ENCODE data around the gene DYNC2LI1. TPM values are rescaled to one million over a fixed set of nuclear protein-coding genes. Genes with fewer than 3 reads are reported as not detected.
A peak's percentile ranks its signal among the peaks of the same experiment; 100 is the strongest.

The DYNC2LI1 gene
- total RNA-seq, 2 experiments from 2014 or later: 8.0 to 8.9 TPM

- peak overlapping the region; percentile 91 for H3K4me3 Mint-ChIP-seq
- H3K27ac Mint-ChIP-seq: no peak overlapping the region
- peaks cover 21% of the 10 kb centered on the region for H3K4me1 Mint-ChIP-seq (ENCODE audit: low read depth)
- DNase-seq: no peak
- CTCF ChIA-PET: interaction anchor here (0.6 kb wide), 1 partner anchor 139 kb away, joined by 3 read pairs; no protein-coding TSS in a partner anchor
- no peaks in the 10 kb centered on the region for H3K27me3 Mint-ChIP-seq (ENCODE audit: low read depth)
- no peaks in the 10 kb centered on the region for H3K9me3 Mint-ChIP-seq
- intact Hi-C loops (cut with micrococcal nuclease): loop anchor here (1.0 to 10.0 kb wide), 4 partner anchors 137 to 480 kb away; partner anchors contain the start of genes LRPPRC, PLEKHH2 and PPM1B
- H3K36me3 Mint-ChIP-seq (ENCODE audit: low read depth): no peaks in the 10 kb centered on the region
Measured at GRCh38 chr2:43774617-43775016, 778 bp downstream of the DYNC2LI1 start.

- intact Hi-C loops (cut with micrococcal nuclease): loop anchor here (1.0 to 10.0 kb wide), 3 partner anchors 12 to 482 kb away; partner anchors contain the start of gene LRPPRC
- no peak overlapping the region for H3K27ac Mint-ChIP-seq
Measured at GRCh38 chr2:43776324-43776723, 2.5 kb downstream of the DYNC2LI1 start.

GRCh38 chr2:43777306-43777926, 3.6 kb downstream of the DYNC2LI1 start:
- intact Hi-C loops (cut with micrococcal nuclease): loop anchor here (10.0 kb wide), 2 partner anchors 217 to 483 kb away; partner anchors contain the start of gene LRPPRC
- Mint-ChIP-seq H3K27ac (no peak overlapping the region), H3K9me3 (no peaks in the 10 kb centered on the region), H3K4me1 (ENCODE audit: low read depth) (peaks cover 21% of the 10 kb centered on the region), H3K36me3 (ENCODE audit: low read depth) (no peaks in the 10 kb centered on the region), H3K27me3 (ENCODE audit: low read depth) (no peaks in the 10 kb centered on the region), H3K4me3 (no peak overlapping the region)
- peak; percentile 40 for DNase-seq
- CTCF ChIA-PET: interaction anchor here (0.8 kb wide), 1 partner anchor 167 kb away, joined by 3 read pairs; no protein-coding TSS in a partner anchor

More at GRCh38 chr2:43776324-43776723, 2.5 kb downstream of the DYNC2LI1 start:
- no peaks in the 10 kb centered on the region for H3K36me3 Mint-ChIP-seq (ENCODE audit: low read depth)
- CTCF ChIA-PET: interaction anchor here (0.8 kb wide), 1 partner anchor 166 kb away, joined by 3 read pairs; no protein-coding TSS in a partner anchor
- H3K9me3 Mint-ChIP-seq: no peaks in the 10 kb centered on the region
- H3K4me1 Mint-ChIP-seq (ENCODE audit: low read depth): peaks cover 21% of the 10 kb centered on the region
- H3K27me3 Mint-ChIP-seq (ENCODE audit: low read depth): no peaks in the 10 kb centered on the region
- DNase-seq: peak; percentile 48
- H3K4me3 Mint-ChIP-seq: no peak overlapping the region

- Mint-ChIP-seq H3K27ac (no peak overlapping the region), H3K4me3 (no peak overlapping the region), H3K4me1 (ENCODE audit: low read depth) (peaks cover 21% of the 10 kb centered on the region), H3K9me3 (no peaks in the 10 kb centered on the region), H3K27me3 (ENCODE audit: low read depth) (no peaks in the 10 kb centered on the region), H3K36me3 (ENCODE audit: low read depth) (no peaks in the 10 kb centered on the region)
- DNase-seq: no peak
- intact Hi-C loops (cut with micrococcal nuclease): loop anchor here (10.0 kb wide), 2 partner anchors 217 to 483 kb away; partner anchors contain the start of gene LRPPRC
- CTCF ChIA-PET: no interaction called here
Measured at GRCh38 chr2:43778233-43778632, 4.4 kb downstream of the DYNC2LI1 start.

DNA sequence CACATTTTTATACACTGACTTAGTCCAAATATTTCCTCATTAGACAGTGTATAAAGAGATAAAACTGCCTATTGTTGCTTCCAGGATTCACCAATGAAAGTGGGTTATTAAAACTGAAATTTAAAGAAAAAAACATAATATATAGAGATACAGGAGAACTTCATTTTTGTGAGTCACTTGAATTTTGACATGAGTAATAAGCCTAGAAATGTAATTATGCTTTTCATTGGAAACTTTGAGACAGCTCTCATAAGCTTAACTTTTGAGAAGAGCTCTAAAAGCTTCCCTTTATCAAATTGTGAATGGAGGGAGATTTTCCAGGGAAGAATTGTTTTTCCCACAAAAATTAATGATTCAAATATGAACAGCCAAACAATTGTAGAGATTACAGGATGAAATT, 14.1 kb downstream of the DYNC2LI1 start:
- peak overlapping the region; percentile 48 for H3K27ac Mint-ChIP-seq
- peak overlapping the region; percentile 4 for H3K4me3 Mint-ChIP-seq
- H3K4me1 Mint-ChIP-seq (ENCODE audit: low read depth): peaks cover 23% of the 10 kb centered on the region
- H3K27me3 Mint-ChIP-seq (ENCODE audit: low read depth): no peaks in the 10 kb centered on the region
- no peak for DNase-seq
- peaks cover 4% of the 10 kb centered on the region for H3K36me3 Mint-ChIP-seq (ENCODE audit: low read depth)
- CTCF ChIA-PET: interaction anchor here (0.6 kb wide), 2 partner anchors 559 to 764 kb away, joined by 3 to 5 read pairs; no protein-coding TSS in a partner anchor
- no peaks in the 10 kb centered on the region for H3K9me3 Mint-ChIP-seq
- intact Hi-C loops (cut with micrococcal nuclease): loop anchor here (1.0 to 10.0 kb wide), 2 partner anchors 12 to 577 kb away; partner anchors contain the start of genes CAMKMT and PREPL

GRCh38 chr2:43788646-43789045, 14.8 kb downstream of the DYNC2LI1 start:
- peaks cover 23% of the 10 kb centered on the region for H3K4me1 Mint-ChIP-seq (ENCODE audit: low read depth)
- no peak overlapping the region for H3K4me3 Mint-ChIP-seq
- CTCF ChIA-PET: no interaction called here
- peaks cover 4% of the 10 kb centered on the region for H3K36me3 Mint-ChIP-seq (ENCODE audit: low read depth)
- no peaks in the 10 kb centered on the region for H3K9me3 Mint-ChIP-seq
- H3K27me3 Mint-ChIP-seq (ENCODE audit: low read depth): no peaks in the 10 kb centered on the region
- no peak for DNase-seq
- H3K27ac Mint-ChIP-seq: peak overlapping the region; percentile 31
- intact Hi-C loops (cut with micrococcal nuclease): loop anchor here (1.0 to 10.0 kb wide), 2 partner anchors 12 to 576 kb away; partner anchors contain the start of genes CAMKMT and PREPL

DNA sequence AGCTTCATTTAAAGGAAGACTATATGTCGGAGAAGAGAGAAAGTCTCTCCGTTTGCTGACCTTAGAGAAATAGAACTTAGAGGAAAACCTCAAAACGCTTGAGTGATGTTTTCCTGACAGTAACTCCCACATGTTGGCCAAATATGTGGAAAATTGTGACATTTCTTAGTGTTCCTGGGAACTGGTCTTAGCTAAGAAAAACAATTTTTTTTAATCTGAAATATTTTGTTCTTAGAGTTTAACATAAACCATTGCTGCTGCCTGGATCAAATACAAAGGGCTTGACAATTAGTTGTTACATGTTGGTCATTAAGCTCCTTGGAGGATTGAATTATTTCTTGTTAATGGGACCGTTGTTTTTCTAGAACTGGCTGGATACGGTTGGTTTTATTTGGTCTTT, 16.3 kb downstream of the DYNC2LI1 start:
- H3K27me3 Mint-ChIP-seq (ENCODE audit: low read depth): no peaks in the 10 kb centered on the region
- no peak overlapping the region for H3K27ac Mint-ChIP-seq
- intact Hi-C loops (cut with micrococcal nuclease): no loop called here
- H3K36me3 Mint-ChIP-seq (ENCODE audit: low read depth): peaks cover 1% of the 10 kb centered on the region
- no peaks in the 10 kb centered on the region for H3K9me3 Mint-ChIP-seq
- no peak overlapping the region for H3K4me3 Mint-ChIP-seq
- H3K4me1 Mint-ChIP-seq (ENCODE audit: low read depth): peaks cover 23% of the 10 kb centered on the region
- CTCF ChIA-PET: interaction anchor here (0.6 kb wide), 1 partner anchor 195 kb away, joined by 5 read pairs; no protein-coding TSS in a partner anchor
- DNase-seq: no peak

GRCh38 chr2:43791035-43791765, 17.4 kb downstream of the DYNC2LI1 start:
- H3K27ac Mint-ChIP-seq: no peak overlapping the region
- DNase-seq: no peak
- H3K36me3 Mint-ChIP-seq (ENCODE audit: low read depth): peaks cover 1% of the 10 kb centered on the region
- CTCF ChIA-PET: no interaction called here
- no peaks in the 10 kb centered on the region for H3K9me3 Mint-ChIP-seq
- intact Hi-C loops (cut with micrococcal nuclease): no loop called here
- no peaks in the 10 kb centered on the region for H3K27me3 Mint-ChIP-seq (ENCODE audit: low read depth)
- H3K4me3 Mint-ChIP-seq: no peak overlapping the region
- H3K4me1 Mint-ChIP-seq (ENCODE audit: low read depth): peaks cover 23% of the 10 kb centered on the region

GRCh38 chr2:43792653-43793052, 18.8 kb downstream of the DYNC2LI1 start:
- Mint-ChIP-seq H3K4me3 (no peak overlapping the region), H3K4me1 (ENCODE audit: low read depth) (peaks cover 18% of the 10 kb centered on the region), H3K27ac (no peak overlapping the region), H3K27me3 (ENCODE audit: low read depth) (no peaks in the 10 kb centered on the region), H3K36me3 (ENCODE audit: low read depth) (peaks cover 1% of the 10 kb centered on the region), H3K9me3 (no peaks in the 10 kb centered on the region)
- no peak for DNase-seq
- CTCF ChIA-PET: no interaction called here
- intact Hi-C loops (cut with micrococcal nuclease): no loop called here

DNA sequence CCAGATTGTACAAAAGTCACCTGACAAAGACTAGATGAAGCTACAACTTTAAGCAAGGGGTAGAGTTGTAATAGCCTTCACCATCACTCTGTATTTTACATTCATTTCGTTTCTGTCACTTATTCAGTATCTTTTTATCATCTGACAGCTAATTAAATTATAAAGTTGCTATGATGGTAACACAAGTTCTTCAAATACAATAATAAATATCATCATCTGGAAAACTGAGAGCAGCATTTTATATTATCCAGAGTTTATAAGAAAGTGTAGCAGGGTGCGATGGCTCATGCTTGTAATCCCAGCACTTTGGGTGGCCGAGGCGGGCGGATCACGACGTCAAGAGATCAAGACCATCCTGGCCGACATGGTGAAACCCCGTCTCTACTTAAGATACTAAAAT, 21.1 kb downstream of the DYNC2LI1 start:
- CTCF ChIA-PET: no interaction called here
- Mint-ChIP-seq H3K4me1 (ENCODE audit: low read depth) (peaks cover under 1% of the 10 kb centered on the region), H3K9me3 (no peaks in the 10 kb centered on the region), H3K27ac (no peak overlapping the region), H3K27me3 (ENCODE audit: low read depth) (no peaks in the 10 kb centered on the region), H3K4me3 (no peak overlapping the region), H3K36me3 (ENCODE audit: low read depth) (no peaks in the 10 kb centered on the region)
- intact Hi-C loops (cut with micrococcal nuclease): no loop called here
- no peak for DNase-seq

DNA sequence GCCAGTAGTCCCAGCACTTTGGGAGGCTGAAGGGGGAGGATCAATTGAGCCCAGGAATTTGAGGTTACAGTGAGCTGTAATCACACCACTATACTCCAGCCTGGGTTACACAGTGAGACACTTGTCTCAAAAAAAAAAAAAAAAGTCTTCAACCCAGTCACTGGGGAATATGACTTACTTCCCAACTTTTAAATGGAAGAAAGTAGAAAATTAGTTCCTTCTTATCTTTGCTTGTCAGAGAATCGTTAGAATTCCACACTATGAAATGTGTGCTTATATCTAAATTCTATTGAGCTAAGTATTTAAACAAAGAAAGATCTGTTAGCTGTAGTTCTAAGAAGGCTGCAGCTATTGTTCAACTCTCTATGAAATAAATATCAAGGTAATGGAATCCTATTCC, 22.4 kb downstream of the DYNC2LI1 start:
- H3K27me3 Mint-ChIP-seq (ENCODE audit: low read depth): no peaks in the 10 kb centered on the region
- CTCF ChIA-PET: interaction anchor here (0.6 kb wide), 2 partner anchors 669 to 1162 kb away, joined by 3 read pairs; no protein-coding TSS in a partner anchor
- no peak overlapping the region for H3K27ac Mint-ChIP-seq
- H3K36me3 Mint-ChIP-seq (ENCODE audit: low read depth): no peaks in the 10 kb centered on the region
- H3K4me3 Mint-ChIP-seq: no peak overlapping the region
- intact Hi-C loops (cut with micrococcal nuclease): no loop called here
- H3K4me1 Mint-ChIP-seq (ENCODE audit: low read depth): no peaks in the 10 kb centered on the region
- no peak for DNase-seq
- no peaks in the 10 kb centered on the region for H3K9me3 Mint-ChIP-seq

DNA sequence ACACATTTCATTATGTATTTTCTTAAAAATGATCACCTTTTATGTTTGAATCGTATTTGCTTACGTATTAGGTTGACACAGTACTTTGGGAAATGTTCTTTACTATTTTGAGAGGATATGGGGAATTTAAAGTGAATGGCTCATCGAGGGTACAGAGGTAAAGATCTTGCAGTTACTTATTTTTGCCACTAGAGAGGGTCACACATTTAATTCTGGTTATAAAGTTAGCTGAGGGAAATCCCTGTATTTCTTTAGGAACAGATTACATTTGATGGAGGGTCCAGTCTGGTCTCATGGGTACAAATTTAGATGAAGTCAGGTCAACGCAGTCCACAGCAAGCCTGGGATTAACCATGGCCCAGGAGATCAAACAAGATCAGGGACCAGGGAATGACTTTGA, 24.5 kb downstream of the DYNC2LI1 start:
- no peaks in the 10 kb centered on the region for H3K9me3 Mint-ChIP-seq
- intact Hi-C loops (cut with micrococcal nuclease): no loop called here
- no peak overlapping the region for H3K4me3 Mint-ChIP-seq
- no peaks in the 10 kb centered on the region for H3K4me1 Mint-ChIP-seq (ENCODE audit: low read depth)
- no peak overlapping the region for H3K27ac Mint-ChIP-seq
- H3K27me3 Mint-ChIP-seq (ENCODE audit: low read depth): no peaks in the 10 kb centered on the region
- DNase-seq: no peak
- H3K36me3 Mint-ChIP-seq (ENCODE audit: low read depth): no peaks in the 10 kb centered on the region
- CTCF ChIA-PET: interaction anchor here (0.9 kb wide), 1 partner anchor 27 kb away, joined by 3 read pairs; no protein-coding TSS in a partner anchor
